HG03520 (cell line): ENCODE data around the gene TRMT5.
A peak's percentile ranks its signal among the peaks of the same experiment; 100 is the strongest.

Source experiments
- ATAC-seq: cut with Tn5 transposase; IDR thresholded peaks from one replicate; pipeline ENCODE4 v1.9.1; 2021; ENCODE audit warnings: mild to moderate bottlenecking, moderate library complexity; ENCODE audit not compliant: unreplicated experiment

Gene TRMT5

DNA sequence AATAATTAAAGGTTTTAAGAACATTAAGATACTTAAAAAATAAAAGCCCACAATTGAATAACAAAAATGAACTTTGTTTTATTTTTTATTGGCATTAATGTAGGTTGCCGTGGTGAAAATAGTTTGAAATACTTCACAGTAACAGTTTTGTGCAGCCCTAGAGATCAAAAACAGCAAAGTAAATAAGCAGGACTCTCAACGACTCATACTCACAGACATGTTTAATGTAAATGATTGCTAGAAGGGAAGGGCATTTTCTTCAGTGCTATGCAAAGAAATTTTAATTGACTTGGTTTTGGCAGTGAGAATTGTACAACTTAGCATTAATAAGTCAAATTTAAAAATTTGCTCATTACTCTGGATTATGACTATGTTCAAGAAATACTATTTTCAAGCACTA, 16.0 kb downstream of the TRMT5 start:
- ATAC-seq = no peak

DNA sequence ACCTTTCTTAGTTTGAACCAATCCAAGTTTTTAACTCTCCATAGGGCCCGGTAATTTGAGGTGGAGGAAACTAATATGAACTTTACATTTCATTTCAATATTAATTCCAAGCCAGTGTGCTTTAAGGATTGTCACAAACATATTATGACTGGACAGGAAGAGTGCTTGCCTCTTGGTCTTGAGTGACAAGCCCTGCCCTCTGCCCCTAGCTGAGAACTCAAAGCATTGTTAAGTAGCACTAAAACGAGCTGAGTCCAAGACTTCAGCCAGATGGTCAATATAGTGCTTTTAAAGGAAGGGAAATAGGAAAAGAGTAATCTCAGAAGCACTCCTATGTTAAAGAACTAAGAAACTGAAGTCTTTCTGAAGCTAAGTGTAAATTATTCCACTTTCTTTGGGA, 17.1 kb downstream of the TRMT5 start:
- no peak for ATAC-seq

GRCh38 chr14:60958146-60958545, 22.7 kb downstream of the TRMT5 start:
- ATAC-seq = no peak

- no peak for ATAC-seq
Observed at GRCh38 chr14:60956632-60957031, 24.2 kb downstream of the TRMT5 start.

DNA sequence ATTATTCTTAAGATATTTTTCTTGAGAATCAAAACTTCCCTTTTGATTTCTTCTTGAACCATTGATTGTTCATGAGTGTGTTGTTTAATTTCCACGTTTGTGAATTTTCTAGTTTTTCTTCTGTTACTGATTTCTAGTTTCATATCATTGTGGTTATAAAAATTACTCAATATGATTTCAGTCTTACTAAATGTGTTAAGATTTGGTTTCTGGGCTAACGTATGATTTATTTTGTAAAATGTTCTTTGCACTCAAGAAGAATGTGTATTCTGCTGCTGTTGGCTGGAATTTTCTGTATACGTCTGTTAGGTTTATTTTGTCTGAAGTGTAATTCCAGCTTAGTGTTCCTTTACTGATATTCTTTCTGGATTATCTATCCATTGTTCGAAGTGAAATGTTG, 24.7 kb downstream of the TRMT5 start:
- no peak for ATAC-seq

DNA sequence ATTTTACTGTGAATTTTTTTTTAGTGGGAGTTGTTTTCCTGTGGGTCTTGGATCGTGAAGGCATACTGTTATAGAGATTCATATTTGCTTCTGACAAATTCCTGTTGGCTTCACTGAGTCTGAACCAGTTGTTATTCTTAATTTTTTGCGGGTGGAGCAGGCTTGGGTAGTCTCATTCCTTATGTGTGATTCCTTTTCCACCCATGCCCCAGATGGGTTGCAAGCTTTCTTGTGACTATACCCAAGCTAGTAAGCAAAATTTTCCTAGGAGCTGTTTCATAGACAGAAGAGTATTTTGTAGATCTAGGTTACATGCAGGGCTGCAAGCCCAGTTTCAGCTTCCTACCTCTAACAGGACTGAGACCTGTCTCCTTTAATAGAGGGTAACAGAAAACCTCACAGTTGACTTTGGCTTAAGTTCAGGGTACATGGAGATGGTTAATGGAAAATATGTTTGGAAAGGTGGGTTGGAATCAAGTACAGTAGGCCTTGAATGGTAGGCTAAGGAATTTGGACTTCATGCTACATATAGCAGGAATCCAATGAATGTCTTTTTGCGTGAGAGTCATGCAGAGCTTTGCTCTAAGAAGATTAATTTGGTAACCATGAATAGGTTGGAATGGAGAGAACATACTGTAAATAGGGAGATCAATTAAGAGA, 29.0 kb downstream of the TRMT5 start:
- ATAC-seq = no peak

- ATAC-seq = no peak
Observed at GRCh38 chr14:60946773-60947172, 34.1 kb downstream of the TRMT5 start.

DNA sequence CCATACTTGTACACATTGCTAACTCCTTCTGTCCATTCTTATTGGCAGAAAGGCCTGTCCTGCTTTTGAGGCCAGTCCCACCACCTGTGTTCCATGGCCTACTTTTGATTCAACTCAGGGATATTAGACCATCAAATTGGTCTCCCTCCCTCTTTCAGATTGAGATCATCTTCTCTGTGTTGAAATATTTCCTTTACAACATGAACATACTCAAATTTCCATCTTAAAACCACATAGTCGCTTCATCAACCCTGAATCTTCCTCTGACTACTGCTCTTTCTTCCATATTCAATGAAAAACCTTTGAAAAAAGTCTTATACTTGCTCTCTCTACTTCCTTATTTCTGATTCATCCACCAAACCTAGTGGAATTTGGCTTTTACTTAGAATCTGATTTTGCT, 34.9 kb downstream of the TRMT5 start:
- no peak for ATAC-seq

DNA sequence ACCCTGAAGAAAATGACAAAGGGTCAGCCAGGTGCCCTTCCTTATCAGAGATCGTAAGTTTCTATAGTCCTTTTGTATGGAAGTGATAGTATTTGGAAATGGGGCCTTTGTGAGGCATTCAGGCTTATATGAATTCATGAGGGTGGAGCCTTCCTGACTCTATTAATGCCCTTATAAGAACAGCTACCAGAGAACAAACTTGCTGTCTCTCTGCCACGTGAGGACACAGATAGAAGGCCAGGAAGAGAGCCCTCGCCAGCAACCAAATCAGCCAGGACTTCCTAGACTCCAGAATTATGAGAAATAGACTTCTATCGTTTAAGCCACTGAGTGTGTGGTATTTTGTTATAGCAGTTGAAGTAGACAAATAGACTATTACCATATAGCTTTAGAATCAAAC, 36.7 kb downstream of the TRMT5 start:
- ATAC-seq = no peak

- ATAC-seq = no peak
Observed at GRCh38 chr14:60943637-60944032, 37.2 kb downstream of the TRMT5 start.

- no peak for ATAC-seq
Observed at GRCh38 chr14:60935319-60935718, 45.6 kb downstream of the TRMT5 start.

- ATAC-seq = no peak
Observed at GRCh38 chr14:60933920-60934655, 46.8 kb downstream of the TRMT5 start.

DNA sequence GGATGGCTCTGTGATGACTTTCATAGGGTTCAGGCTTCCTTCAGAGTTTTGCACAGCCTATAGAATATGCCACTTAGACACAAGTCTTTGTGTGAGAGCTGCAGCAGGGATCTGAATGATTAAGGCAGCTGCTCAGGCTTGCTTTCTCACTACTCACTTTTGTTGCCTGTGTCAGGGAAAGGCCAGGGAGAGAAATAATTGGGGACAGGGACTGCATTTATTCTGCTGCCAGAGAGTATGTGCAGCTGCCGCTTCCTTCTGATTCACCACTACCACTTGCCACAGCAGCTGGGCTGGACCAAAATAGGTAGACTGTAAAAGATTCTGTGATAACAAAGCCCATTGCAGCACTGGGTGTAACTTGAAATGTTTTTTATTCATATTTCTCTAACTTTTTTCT, 49.7 kb downstream of the TRMT5 start:
- no peak for ATAC-seq

- ATAC-seq = peak; percentile 96
Observed at GRCh38 chr14:60926002-60926401, 54.9 kb downstream of the TRMT5 start.

DNA sequence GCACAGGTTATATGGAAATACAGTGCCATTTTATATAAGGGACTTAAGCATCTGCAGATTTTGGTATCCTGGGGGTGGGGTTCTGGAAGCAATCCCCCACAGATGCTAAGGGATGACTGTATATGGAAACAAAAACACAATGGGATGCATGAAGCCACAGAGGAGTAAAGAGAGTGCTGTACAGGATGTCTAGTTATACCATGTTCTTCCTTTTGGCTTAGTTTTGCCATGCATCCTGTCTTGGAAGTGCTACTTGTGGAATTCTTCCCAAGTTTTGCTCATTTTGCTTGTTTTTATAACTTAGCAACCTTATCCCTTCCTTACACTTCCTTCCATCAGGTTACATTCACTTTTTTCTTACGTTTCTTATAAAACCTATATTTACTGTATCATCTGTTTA, 55.6 kb downstream of the TRMT5 start:
- no peak for ATAC-seq

GRCh38 chr14:60922050-60922449, 58.8 kb downstream of the TRMT5 start:
- ATAC-seq = no peak
